KOPT-K1 (cell line): ENCODE data around the gene ITSN2.
"Not testable (repeated sequence)": the region's sequence is repeated elsewhere in the genome, so short reads cannot be mapped to it uniquely, and the experiment has no call there.

ENCODE experiments used
- H3K27ac ChIP-seq: fragments of 200-600 bp; sonication (generic); 2 replicates; pipeline ENCODE4 v1.5.1; 2016; ENCODE audit warnings: antibody characterized with exemption, mild to moderate bottlenecking, low read depth, low read length; ENCODE audit not compliant: poor library complexity, severe bottlenecking
- H3K36me3 ChIP-seq: fragments of 200-600 bp; sonication (generic); 2 replicates; pipeline ENCODE4 v1.5.1; 2017; ENCODE audit warnings: antibody characterized with exemption, mild to moderate bottlenecking, low read length, moderate library complexity; ENCODE audit not compliant: insufficient read depth
- H3K9me3 ChIP-seq: fragments of 200-600 bp; sonication (generic); 2 replicates; pipeline ENCODE4 v1.5.1; 2017; ENCODE audit warnings: antibody characterized with exemption, low read length, mild to moderate bottlenecking; ENCODE audit not compliant: insufficient read depth, poor library complexity, severe bottlenecking

ITSN2 gene

GRCh38 chr2:24352664-24353063 lies 7.7 kb downstream of the ITSN2 start:
- no peaks in the 10 kb centered on the region for H3K36me3 ChIP-seq
- H3K9me3 ChIP-seq, result no peaks in the 10 kb centered on the region
- no peak overlapping the region for H3K27ac ChIP-seq

GRCh38 chr2:24351981-24352380 lies 8.4 kb downstream of the ITSN2 start:
- Histone ChIP-seq H3K27ac (no peak overlapping the region), H3K36me3 (no peaks in the 10 kb centered on the region), H3K9me3 (no peaks in the 10 kb centered on the region)

- Histone ChIP-seq H3K9me3 (no peaks in the 10 kb centered on the region), H3K27ac (no peak overlapping the region), H3K36me3 (no peaks in the 10 kb centered on the region)
Observed at GRCh38 chr2:24351627-24351938, 8.8 kb downstream of the ITSN2 start.

GRCh38 chr2:24350826-24351626 lies 9.3 kb downstream of the ITSN2 start:
- Histone ChIP-seq H3K36me3 (no peaks in the 10 kb centered on the region), H3K27ac (no peak overlapping the region), H3K9me3 (no peaks in the 10 kb centered on the region)

- Histone ChIP-seq H3K9me3 (peaks cover 5% of the 10 kb centered on the region), H3K36me3 (no peaks in the 10 kb centered on the region), H3K27ac (no peak overlapping the region)
Observed at GRCh38 chr2:24349097-24349496, 11.2 kb downstream of the ITSN2 start.

- no peak overlapping the region for H3K27ac ChIP-seq
- H3K36me3 ChIP-seq, result no peaks in the 10 kb centered on the region
- H3K9me3 ChIP-seq, result peaks cover 5% of the 10 kb centered on the region
Observed at GRCh38 chr2:24345937-24346336, 14.4 kb downstream of the ITSN2 start.

- Histone ChIP-seq H3K27ac (no peak overlapping the region), H3K36me3 (no peaks in the 10 kb centered on the region), H3K9me3 (peaks cover 5% of the 10 kb centered on the region)
Observed at GRCh38 chr2:24343225-24343882, 17.0 kb downstream of the ITSN2 start.

- H3K9me3 ChIP-seq, result peaks cover 5% of the 10 kb centered on the region
- no peak overlapping the region for H3K27ac ChIP-seq
- H3K36me3 ChIP-seq, result no peaks in the 10 kb centered on the region
Observed at GRCh38 chr2:24342110-24342910, 18.0 kb downstream of the ITSN2 start.

- no peaks in the 10 kb centered on the region for H3K36me3 ChIP-seq
- H3K27ac ChIP-seq, result no peak overlapping the region
- H3K9me3 ChIP-seq, result peaks cover 5% of the 10 kb centered on the region
Observed at GRCh38 chr2:24339856-24340262, 20.5 kb downstream of the ITSN2 start.

GRCh38 chr2:24339098-24339497 lies 21.2 kb downstream of the ITSN2 start:
- H3K36me3 ChIP-seq, H3K9me3 ChIP-seq, H3K27ac ChIP-seq: not testable (repeated sequence)

GRCh38 chr2:24337890-24338289 lies 22.4 kb downstream of the ITSN2 start:
- H3K27ac ChIP-seq, result no peak overlapping the region
- H3K9me3 ChIP-seq, result no peaks in the 10 kb centered on the region
- no peaks in the 10 kb centered on the region for H3K36me3 ChIP-seq

GRCh38 chr2:24336811-24337210 lies 23.5 kb downstream of the ITSN2 start:
- Histone ChIP-seq H3K36me3 (no peaks in the 10 kb centered on the region), H3K27ac (no peak overlapping the region), H3K9me3 (no peaks in the 10 kb centered on the region)

GRCh38 chr2:24334245-24334633 lies 26.1 kb downstream of the ITSN2 start:
- Histone ChIP-seq H3K9me3 (no peaks in the 10 kb centered on the region), H3K36me3 (no peaks in the 10 kb centered on the region)

GRCh38 chr2:24332791-24333540 lies 27.4 kb downstream of the ITSN2 start:
- H3K27ac ChIP-seq, result no peak overlapping the region
- H3K9me3 ChIP-seq, result no peaks in the 10 kb centered on the region
- H3K36me3 ChIP-seq, result no peaks in the 10 kb centered on the region

More at GRCh38 chr2:24334245-24334633, 26.1 kb downstream of the ITSN2 start:
- no peak overlapping the region for H3K27ac ChIP-seq

- no peak overlapping the region for H3K27ac ChIP-seq
Observed at GRCh38 chr2:24330161-24330560, 30.2 kb downstream of the ITSN2 start.

More at GRCh38 chr2:24330161-24330560, 30.2 kb downstream of the ITSN2 start:
- no peaks in the 10 kb centered on the region for H3K9me3 ChIP-seq
- H3K36me3 ChIP-seq, result no peaks in the 10 kb centered on the region
